Lung (tissue), 12 donors: ENCODE measurements around the gene MTRF1L. TPM values are rescaled to one million over a fixed set of nuclear protein-coding genes. Genes with fewer than 3 reads are reported as not detected.
"Not testable (repeated sequence)": the region's sequence is repeated elsewhere in the genome, so short reads cannot be mapped to it uniquely, and the experiment has no call there.

Experiments used
- ATAC-seq: fragments of 200-7000 bp; cut with Tn5 transposase; one replicate; pipeline ENCODE4 v1.9.1; 2020; ENCODE audit warnings: moderate number of reproducible peaks; ENCODE audit not compliant: insufficient read depth, low FRiP score
- DNase-seq, 3 donors: peaks; one replicate each; pipeline ENCODE4 v3.0.0-alpha.2; 2013 to 2017
- H3K27ac ChIP-seq, 2 donors: one replicate each; pipeline ENCODE4 v1.5.1; 2013; ENCODE audit warnings: mild to moderate bottlenecking in 2 of 2, moderate library complexity in 2 of 2, control low read depth in 1 of 2, inconsistent platforms in 1 of 2, low read depth in 1 of 2, low read length in 1 of 2
- H3K27me3 ChIP-seq, 3 donors: one replicate each; pipeline ENCODE4 v1.5.1; 2013; ENCODE audit warnings: low read length in 2 of 3; ENCODE audit not compliant: control insufficient read depth in 3 of 3, insufficient read depth in 3 of 3
- H3K36me3 ChIP-seq, 4 donors: one replicate each; pipeline ENCODE4 v1.5.1; 2013; ENCODE audit warnings: low read length in 4 of 4, mild to moderate bottlenecking in 1 of 4, moderate library complexity in 1 of 4; ENCODE audit not compliant: control insufficient read depth in 4 of 4, insufficient read depth in 4 of 4
- H3K4me1 ChIP-seq, 5 donors: one replicate each; pipeline ENCODE4 v1.5.1; 2013; ENCODE audit warnings: low read length in 5 of 5, mild to moderate bottlenecking in 2 of 5, moderate library complexity in 1 of 5; ENCODE audit not compliant: control insufficient read depth in 5 of 5, insufficient read depth in 5 of 5
- H3K4me3 ChIP-seq: one replicate; pipeline ENCODE4 v1.5.1; 2013; ENCODE audit warnings: mild to moderate bottlenecking, control low read depth, moderate library complexity
- H3K9ac ChIP-seq, 2 donors: one replicate each; pipeline ENCODE4 v1.5.1; 2013; ENCODE audit warnings: low read length in 2 of 2, control low read depth in 1 of 2; ENCODE audit not compliant: insufficient read depth in 1 of 2
- H3K9me3 ChIP-seq, 4 donors: one replicate each; pipeline ENCODE4 v1.5.1; 2013; ENCODE audit warnings: low read length in 3 of 4, mild to moderate bottlenecking in 1 of 4, moderate library complexity in 1 of 4; ENCODE audit not compliant: control insufficient read depth in 4 of 4, insufficient read depth in 3 of 4
- WGBS, 2 donors: extraction: QIAGEN DNeasy Blood & Tissue Kit; methylation state at CpG; one replicate each; pipeline ENCODE4 v1.1.7; 2013; 5-methylcytosine and 5-hydroxymethylcytosine counted together
- polyA plus RNA-seq, 2 donors: library from polyadenylated mRNA; stranded (reverse); fragments of 200-250 nt; gene quantifications; one replicate each; pipeline ENCODE4 v1.2.1, GENCODE V29; 2013
- total RNA-seq, 2 donors: library from RNA; depleted of rRNA in 1 of 2; stranded (reverse); fragments of >200 nt in 1 of 2; gene quantifications; one replicate each; pipeline ENCODE4 v1.2.1, GENCODE V29; 2014 to 2021
- TF ChIP-seq, protein P1 (sequence below): IDR thresholded peaks from 2 replicates; pipeline ENCODE4 v1.5.1; 2012; ENCODE audit warnings: mild to moderate bottlenecking; ENCODE audit errors: control extremely low read depth, extremely low read depth
- donor health status: control.
- donor health status: control.
- donor health status: Bipolar disorder and iron deficiency.
- donor health status: healthy.
- donor health status: DM: yes; HTN: yes; CAD: no.

The MTRF1L gene
- total and polyA plus RNA-seq, 4 donors: 9.4 to 16.3 (median 12.4) TPM

DNA sequence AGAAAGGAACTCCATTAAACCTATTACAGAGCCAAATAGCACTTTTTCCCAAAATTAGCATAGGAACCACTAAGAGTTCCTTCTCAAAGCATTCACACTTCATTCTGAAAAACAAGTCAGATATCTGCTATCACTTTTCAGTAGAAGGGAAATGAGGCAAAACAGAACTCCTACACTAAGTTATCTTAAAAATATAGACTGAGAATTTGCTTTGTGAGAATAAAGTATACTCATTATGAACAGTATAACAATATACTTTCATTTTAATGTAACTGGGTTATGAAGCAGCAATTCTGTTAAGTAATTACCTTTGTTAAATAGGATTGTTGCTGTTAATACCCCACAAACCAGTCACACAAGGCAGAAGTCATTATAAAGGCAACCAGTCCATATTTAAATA, 8.7 kb downstream of the MTRF1L start:
- ATAC-seq (no peak), DNase-seq (no peak)
- H3K9ac ChIP-seq: no peak overlapping the region
- no peak overlapping the region for H3K27ac ChIP-seq
- H3K27me3 ChIP-seq: no peaks in the 10 kb centered on the region
- no peaks in the 10 kb centered on the region for H3K4me1 ChIP-seq
- H3K4me3 ChIP-seq: no peak overlapping the region
- H3K36me3 ChIP-seq: peaks cover 9 to 22% (median 16%) of the 10 kb centered on the region in 4 donors
- TF ChIP-seq, protein P1, sequence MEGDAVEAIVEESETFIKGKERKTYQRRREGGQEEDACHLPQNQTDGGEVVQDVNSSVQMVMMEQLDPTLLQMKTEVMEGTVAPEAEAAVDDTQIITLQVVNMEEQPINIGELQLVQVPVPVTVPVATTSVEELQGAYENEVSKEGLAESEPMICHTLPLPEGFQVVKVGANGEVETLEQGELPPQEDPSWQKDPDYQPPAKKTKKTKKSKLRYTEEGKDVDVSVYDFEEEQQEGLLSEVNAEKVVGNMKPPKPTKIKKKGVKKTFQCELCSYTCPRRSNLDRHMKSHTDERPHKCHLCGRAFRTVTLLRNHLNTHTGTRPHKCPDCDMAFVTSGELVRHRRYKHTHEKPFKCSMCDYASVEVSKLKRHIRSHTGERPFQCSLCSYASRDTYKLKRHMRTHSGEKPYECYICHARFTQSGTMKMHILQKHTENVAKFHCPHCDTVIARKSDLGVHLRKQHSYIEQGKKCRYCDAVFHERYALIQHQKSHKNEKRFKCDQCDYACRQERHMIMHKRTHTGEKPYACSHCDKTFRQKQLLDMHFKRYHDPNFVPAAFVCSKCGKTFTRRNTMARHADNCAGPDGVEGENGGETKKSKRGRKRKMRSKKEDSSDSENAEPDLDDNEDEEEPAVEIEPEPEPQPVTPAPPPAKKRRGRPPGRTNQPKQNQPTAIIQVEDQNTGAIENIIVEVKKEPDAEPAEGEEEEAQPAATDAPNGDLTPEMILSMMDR: no peak
- H3K9me3 ChIP-seq: no peaks in the 10 kb centered on the region

DNA sequence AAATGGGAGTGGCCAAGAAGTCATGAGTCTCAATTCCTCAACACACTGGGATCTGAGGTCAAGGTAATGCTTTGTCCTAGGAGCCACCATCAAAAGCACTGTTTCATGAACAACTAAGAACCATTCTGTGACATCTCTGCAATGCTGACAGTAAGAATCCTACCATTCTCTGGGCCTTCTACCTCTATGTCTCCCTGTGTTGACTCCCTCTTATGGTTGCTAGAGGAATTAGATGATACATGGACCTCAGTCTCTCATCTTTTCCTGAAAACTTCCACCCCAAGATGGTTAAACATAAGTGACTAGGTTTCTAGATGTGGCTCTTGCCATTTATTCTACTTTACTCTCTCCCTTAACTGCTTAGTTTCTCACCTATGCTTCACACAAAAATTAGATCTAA, 9.1 kb downstream of the MTRF1L start:
- Histone ChIP-seq H3K4me1 (no peaks in the 10 kb centered on the region), H3K27ac (no peak overlapping the region), H3K4me3 (no peak overlapping the region), H3K9me3 (no peaks in the 10 kb centered on the region), H3K27me3 (no peaks in the 10 kb centered on the region), H3K36me3 (peaks cover 9 to 22% (median 16%) of the 10 kb centered on the region in 4 donors), H3K9ac (no peak overlapping the region)
- no peak for DNase-seq
- ATAC-seq: no peak
- TF ChIP-seq, protein P1: no peak

DNA sequence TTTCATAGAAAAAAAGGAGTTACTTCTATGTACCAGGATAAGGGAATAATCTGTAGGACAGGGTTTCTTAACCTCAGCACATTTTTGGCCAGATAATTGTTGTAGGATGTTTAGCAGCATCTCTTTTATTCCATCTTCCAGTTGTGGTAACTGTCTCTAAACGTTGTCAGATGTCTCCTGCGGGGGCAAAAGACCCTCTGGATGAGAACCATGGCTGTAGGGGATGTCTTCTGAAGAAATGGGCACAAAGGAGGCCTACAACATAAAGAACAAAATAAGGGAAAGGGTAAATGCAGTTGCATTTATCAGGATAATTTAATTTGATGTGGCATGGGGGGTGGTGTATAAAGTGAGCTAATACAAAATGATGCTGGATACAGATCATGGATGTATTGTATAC, 15.5 kb downstream of the MTRF1L start:
- H3K9ac ChIP-seq: no peak overlapping the region
- peaks cover 5 to 12% (median 8%) of the 10 kb centered on the region in 5 donors for H3K4me1 ChIP-seq
- no peak overlapping the region for H3K4me3 ChIP-seq
- no peak for DNase-seq
- H3K27ac ChIP-seq: no peak overlapping the region
- 84 to 86% methylated on average over 2 of the region's 2 CpGs for WGBS, 2 donors
- TF ChIP-seq, protein P1: no peak
- H3K27me3 ChIP-seq: no peaks in the 10 kb centered on the region
- ATAC-seq: no peak
- H3K9me3 ChIP-seq: no peaks in the 10 kb centered on the region
- peaks cover 0 to 6% (median 2%) of the 10 kb centered on the region in 4 donors for H3K36me3 ChIP-seq

DNA sequence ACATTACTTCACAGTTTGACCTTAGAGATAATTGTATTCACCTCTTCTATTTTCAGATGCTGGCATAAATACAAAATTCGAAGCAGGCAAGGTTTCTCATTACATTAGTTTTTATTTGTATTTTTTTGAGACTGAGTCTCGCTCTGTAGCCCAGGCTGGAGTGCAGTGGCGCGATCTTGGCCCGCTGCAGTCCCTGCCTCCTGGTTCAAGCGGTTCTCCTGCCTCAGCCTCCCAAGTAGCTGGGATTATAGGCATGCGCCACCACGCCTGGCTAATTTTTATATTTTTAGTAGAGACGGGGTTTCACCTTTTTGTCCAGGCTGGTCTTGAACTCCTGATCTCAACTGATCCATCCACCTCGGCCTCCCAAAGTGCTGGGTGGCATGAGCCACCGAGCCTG, 17.2 kb downstream of the MTRF1L start:
- H3K4me3 ChIP-seq, H3K27ac ChIP-seq, H3K9me3 ChIP-seq, DNase-seq, H3K9ac ChIP-seq, ATAC-seq, H3K36me3 ChIP-seq, H3K27me3 ChIP-seq: not testable (repeated sequence)
- WGBS, 2 donors: 93 to 98% methylated on average over 11 of the region's 11 CpGs
- H3K4me1 ChIP-seq: peaks cover 8 to 24% (median 13%) of the 10 kb centered on the region in 5 donors
